Measurements from ENCODE around the gene SLC25A19.

The SLC25A19 gene

GRCh38 chr17:75237100-75238014, 51.9 kb downstream of the SLC25A19 start:
- Histone ChIP-seq H3K9me3 (ENCODE audit: control insufficient read depth, low read length) (no peaks in the 10 kb centered on the region), H3K27me3 (ENCODE audit: control insufficient read depth, insufficient read depth, low read length) (no peaks in the 10 kb centered on the region), H3K9ac (no peak overlapping the region), H3K4me2 (ENCODE audit: low read length) (no peak overlapping the region), H3K4me1 (no peaks in the 10 kb centered on the region), H3K36me3 (ENCODE audit: control insufficient read depth, insufficient read depth, low read length) (no peaks in the 10 kb centered on the region), H3K27ac (no peak overlapping the region), H2AFZ (no peak overlapping the region), H3K4me3 (ENCODE audit: low read depth, low read length) (no peak overlapping the region), H3K79me2 (no peaks in the 10 kb centered on the region)
- no peak for TF ChIP-seq CTCF (IDR thresholded peaks at IDR 0.05)

GRCh38 chr17:75232786-75233185, 56.4 kb downstream of the SLC25A19 start:
- Histone ChIP-seq H3K36me3 (ENCODE audit: control insufficient read depth, insufficient read depth, low read length) (no peaks in the 10 kb centered on the region), H3K4me3 (ENCODE audit: low read depth, low read length) (no peak overlapping the region)

GRCh38 chr17:75231741-75232464, 57.3 kb downstream of the SLC25A19 start:
- no peak overlapping the region for H3K27ac ChIP-seq
- no peak for TF ChIP-seq CTCF (IDR thresholded peaks at IDR 0.05)

More at GRCh38 chr17:75232786-75233185, 56.4 kb downstream of the SLC25A19 start:
- no peak overlapping the region for H3K4me2 ChIP-seq (ENCODE audit: low read length)
- no peak overlapping the region for H2AFZ ChIP-seq
- no peaks in the 10 kb centered on the region for H3K79me2 ChIP-seq
- no peak overlapping the region for H3K27ac ChIP-seq
- H3K27me3 ChIP-seq (ENCODE audit: control insufficient read depth, insufficient read depth, low read length), result no peaks in the 10 kb centered on the region
- no peaks in the 10 kb centered on the region for H3K9me3 ChIP-seq (ENCODE audit: control insufficient read depth, low read length)
- TF ChIP-seq CTCF (IDR thresholded peaks at IDR 0.05), result no peak
- no peaks in the 10 kb centered on the region for H3K4me1 ChIP-seq
- no peak overlapping the region for H3K9ac ChIP-seq

GRCh38 chr17:75231071-75231470, 58.2 kb downstream of the SLC25A19 start:
- H3K79me2 ChIP-seq, result no peaks in the 10 kb centered on the region
- no peaks in the 10 kb centered on the region for H3K36me3 ChIP-seq (ENCODE audit: control insufficient read depth, insufficient read depth, low read length)
- H3K4me1 ChIP-seq, result no peaks in the 10 kb centered on the region
- no peaks in the 10 kb centered on the region for H3K9me3 ChIP-seq (ENCODE audit: control insufficient read depth, low read length)
- H3K27me3 ChIP-seq (ENCODE audit: control insufficient read depth, insufficient read depth, low read length), result no peaks in the 10 kb centered on the region
- H3K9ac ChIP-seq, result no peak overlapping the region
- H2AFZ ChIP-seq, result no peak overlapping the region
- no peak overlapping the region for H3K27ac ChIP-seq
- no peak overlapping the region for H3K4me2 ChIP-seq (ENCODE audit: low read length)
- H3K4me3 ChIP-seq (ENCODE audit: low read depth, low read length), result no peak overlapping the region
- TF ChIP-seq CTCF (IDR thresholded peaks at IDR 0.05), result no peak

More at GRCh38 chr17:75231741-75232464, 57.3 kb downstream of the SLC25A19 start:
- Histone ChIP-seq H3K79me2 (no peaks in the 10 kb centered on the region), H2AFZ (no peak overlapping the region), H3K36me3 (ENCODE audit: control insufficient read depth, insufficient read depth, low read length) (no peaks in the 10 kb centered on the region), H3K4me1 (no peaks in the 10 kb centered on the region), H3K4me2 (ENCODE audit: low read length) (no peak overlapping the region), H3K9me3 (ENCODE audit: control insufficient read depth, low read length) (no peaks in the 10 kb centered on the region), H3K4me3 (ENCODE audit: low read depth, low read length) (no peak overlapping the region), H3K27me3 (ENCODE audit: control insufficient read depth, insufficient read depth, low read length) (no peaks in the 10 kb centered on the region), H3K9ac (no peak overlapping the region)

All from parathyroid adenoma (tissue), 2 donors.